GM21786 (cell line): ENCODE results near the gene SPA17.
A peak's percentile ranks its signal among the peaks of the same experiment; 100 is the strongest.

Experiments
- ATAC-seq: cut with Tn5 transposase; IDR thresholded peaks from one replicate; pipeline ENCODE4 v1.9.1; 2021; ENCODE audit not compliant: unreplicated experiment

SPA17 gene

GRCh38 chr11:124661553-124661952 is 12.2 kb upstream of the SPA17 start:
- ATAC-seq: no peak

- no peak for ATAC-seq
These were observed 11.6 kb upstream of the SPA17 start for GRCh38 chr11:124662106-124662505.

GRCh38 chr11:124663861-124664260 is 9.8 kb upstream of the SPA17 start:
- ATAC-seq: no peak

GRCh38 chr11:124667601-124668000 is 6.1 kb upstream of the SPA17 start:
- no peak for ATAC-seq

- no peak for ATAC-seq
These were observed 4.5 kb upstream of the SPA17 start for GRCh38 chr11:124669193-124669592.

- ATAC-seq: no peak
These were observed 3.0 kb upstream of the SPA17 start for GRCh38 chr11:124670732-124671131.

- ATAC-seq: no peak
These were observed 1.0 kb upstream of the SPA17 start for GRCh38 chr11:124672536-124673215.

GRCh38 chr11:124674168-124674517 is 439 bp downstream of the SPA17 start:
- no peak for ATAC-seq

- ATAC-seq: no peak
These were observed 867 bp downstream of the SPA17 start for GRCh38 chr11:124674571-124674970.

- no peak for ATAC-seq
These were observed 2.7 kb downstream of the SPA17 start for GRCh38 chr11:124676386-124676785.

- no peak for ATAC-seq
These were observed 4.7 kb downstream of the SPA17 start for GRCh38 chr11:124678416-124678815.

GRCh38 chr11:124681421-124681820 is 7.7 kb downstream of the SPA17 start:
- ATAC-seq: no peak

- no peak for ATAC-seq
These were observed 8.7 kb downstream of the SPA17 start for GRCh38 chr11:124682443-124682842.

GRCh38 chr11:124693142-124693541 is 19.4 kb downstream of the SPA17 start:
- ATAC-seq: no peak

- no peak for ATAC-seq
These were observed 25.8 kb downstream of the SPA17 start for GRCh38 chr11:124699547-124699946.

- no peak for ATAC-seq
These were observed 26.3 kb downstream of the SPA17 start for GRCh38 chr11:124700028-124700427.

- no peak for ATAC-seq
These were observed 34.1 kb downstream of the SPA17 start for GRCh38 chr11:124707829-124708228.

GRCh38 chr11:124712392-124712791 is 38.7 kb downstream of the SPA17 start:
- no peak for ATAC-seq

GRCh38 chr11:124716591-124716990 is 42.9 kb downstream of the SPA17 start:
- ATAC-seq: no peak

GRCh38 chr11:124717421-124717785 is 43.7 kb downstream of the SPA17 start:
- ATAC-seq: peak; percentile 49

- peak; percentile 39 for ATAC-seq
These were observed 44.3 kb downstream of the SPA17 start for GRCh38 chr11:124717786-124718651.

GRCh38 chr11:124718801-124719200 is 45.1 kb downstream of the SPA17 start:
- ATAC-seq: no peak
